HUES48 (cell line): Measurements from ENCODE around the gene DGKI.

ENCODE experiments used
- H3K27ac ChIP-seq: one replicate; pipeline ENCODE4 v1.7.0; 2013; ENCODE audit warnings: low read depth, low read length, inconsistent platforms
- H3K27me3 ChIP-seq: 2 replicates; pipeline ENCODE4 v1.6.1; 2013; ENCODE audit warnings: mild to moderate bottlenecking, low read length; ENCODE audit not compliant: control insufficient read depth, insufficient read depth
- H3K36me3 ChIP-seq: 2 replicates; pipeline ENCODE4 v1.6.1; 2013; ENCODE audit warnings: low read length; ENCODE audit not compliant: control insufficient read depth, insufficient read depth
- H3K4me1 ChIP-seq: 2 replicates; pipeline ENCODE4 v1.6.1; 2013; ENCODE audit warnings: mild to moderate bottlenecking, low read length; ENCODE audit not compliant: control insufficient read depth, insufficient read depth
- H3K4me3 ChIP-seq: 2 replicates; pipeline ENCODE4 v1.5.1; 2013; ENCODE audit warnings: mild to moderate bottlenecking, low read depth, low read length
- H3K9ac ChIP-seq: 2 replicates; pipeline ENCODE4 v1.6.1; 2013; ENCODE audit warnings: mild to moderate bottlenecking, low read depth, low read length, moderate library complexity
- H3K9me3 ChIP-seq: 2 replicates; pipeline ENCODE4 v1.6.1; 2013; ENCODE audit warnings: low read length; ENCODE audit not compliant: control insufficient read depth, insufficient read depth

Gene DGKI

DNA sequence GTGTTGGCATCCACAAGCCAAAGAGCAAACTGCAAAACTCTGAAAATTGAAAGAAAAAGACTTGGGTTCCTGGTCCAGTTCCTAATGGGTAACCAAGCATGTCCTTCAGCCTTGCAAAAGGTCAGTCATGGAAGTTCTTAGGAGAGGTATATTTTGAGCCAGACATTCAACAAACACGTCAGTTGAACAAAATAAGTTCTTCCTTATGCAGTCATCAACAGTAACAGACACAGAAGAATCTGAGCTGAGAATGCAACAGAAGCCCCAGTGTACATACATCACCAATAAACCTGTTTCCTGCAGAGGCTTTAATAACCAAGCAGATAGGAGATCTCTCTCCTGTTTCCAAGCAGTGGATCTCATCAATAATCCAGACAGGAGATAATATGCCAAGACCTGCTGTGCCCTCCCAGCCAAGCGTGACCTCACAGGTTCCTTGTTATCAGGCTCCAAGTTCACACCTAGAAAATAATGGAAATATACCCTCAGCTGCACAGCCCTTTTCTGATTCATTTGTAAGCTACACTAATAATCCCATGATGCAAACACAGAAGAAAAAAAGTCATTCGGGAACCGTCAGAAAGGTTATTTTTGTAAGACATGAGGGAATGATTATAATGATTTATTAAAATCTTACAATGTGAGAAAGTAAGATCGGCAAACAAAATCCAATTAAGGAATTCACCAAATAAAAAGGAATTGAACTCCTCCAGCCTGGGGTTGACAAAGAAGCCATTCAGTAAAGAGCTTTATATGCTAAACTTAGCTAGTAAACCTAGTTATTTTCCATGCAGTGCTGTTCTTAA lies 90.7 kb downstream of the DGKI start:
- Histone ChIP-seq H3K27ac (no peak overlapping the region), H3K9me3 (no peaks in the 10 kb centered on the region), H3K27me3 (no peaks in the 10 kb centered on the region), H3K4me1 (peaks cover 31% of the 10 kb centered on the region), H3K36me3 (no peaks in the 10 kb centered on the region), H3K9ac (no peak overlapping the region), H3K4me3 (no peak overlapping the region)

DNA sequence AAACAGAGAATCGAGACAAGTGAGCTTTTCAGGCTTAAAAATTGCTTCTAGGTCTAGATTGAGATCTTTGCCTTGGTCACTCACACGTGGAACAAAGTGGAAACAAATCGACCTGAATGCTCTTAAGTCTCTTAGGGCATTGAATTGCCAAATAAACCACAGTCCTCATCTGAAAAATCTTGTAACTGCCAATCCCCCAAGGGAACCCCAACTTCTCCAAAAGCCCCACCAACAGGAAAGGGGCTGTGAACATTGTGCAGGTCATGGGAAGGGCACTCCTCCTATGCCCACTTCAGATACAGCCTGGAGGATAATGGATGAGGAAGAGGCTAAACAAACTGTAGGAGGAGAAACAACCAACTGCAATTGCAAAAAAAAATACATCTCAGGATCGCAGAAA lies 91.3 kb downstream of the DGKI start:
- H3K27ac ChIP-seq = no peak overlapping the region

GRCh38 chr7:137753948-137754851 lies 92.6 kb downstream of the DGKI start:
- Histone ChIP-seq H3K4me3 (peak overlapping the region; percentile 25; the same call in 1 of the 2 replicates), H3K27me3 (no peaks in the 10 kb centered on the region), H3K9me3 (no peaks in the 10 kb centered on the region), H3K4me1 (peaks cover 27% of the 10 kb centered on the region), H3K9ac (no peak overlapping the region), H3K27ac (peak overlapping the region; percentile 74), H3K36me3 (no peaks in the 10 kb centered on the region)

More for the DNA sequence above, 91.3 kb downstream of the DGKI start:
- no peak overlapping the region for H3K4me3 ChIP-seq
- no peaks in the 10 kb centered on the region for H3K27me3 ChIP-seq
- H3K4me1 ChIP-seq = peaks cover 31% of the 10 kb centered on the region
- no peak overlapping the region for H3K9ac ChIP-seq
- H3K9me3 ChIP-seq = no peaks in the 10 kb centered on the region
- no peaks in the 10 kb centered on the region for H3K36me3 ChIP-seq

- Histone ChIP-seq H3K4me1 (peaks cover 33% of the 10 kb centered on the region), H3K9me3 (no peaks in the 10 kb centered on the region), H3K4me3 (no peak overlapping the region), H3K27ac (peak overlapping the region; percentile 5), H3K27me3 (no peaks in the 10 kb centered on the region), H3K9ac (no peak overlapping the region), H3K36me3 (no peaks in the 10 kb centered on the region)
These were observed 93.2 kb downstream of the DGKI start for GRCh38 chr7:137753575-137753947.

- no peaks in the 10 kb centered on the region for H3K9me3 ChIP-seq
- H3K4me3 ChIP-seq = no peak overlapping the region
- H3K4me1 ChIP-seq = peaks cover 38% of the 10 kb centered on the region
- no peak overlapping the region for H3K9ac ChIP-seq
- H3K36me3 ChIP-seq = no peaks in the 10 kb centered on the region
- H3K27ac ChIP-seq = peak overlapping the region; percentile 5
- no peaks in the 10 kb centered on the region for H3K27me3 ChIP-seq
These were observed 93.7 kb downstream of the DGKI start for GRCh38 chr7:137753067-137753466.

- Histone ChIP-seq H3K27ac (no peak overlapping the region), H3K9me3 (no peaks in the 10 kb centered on the region), H3K4me1 (peaks cover 54% of the 10 kb centered on the region), H3K27me3 (no peaks in the 10 kb centered on the region), H3K4me3 (no peak overlapping the region), H3K36me3 (no peaks in the 10 kb centered on the region), H3K9ac (no peak overlapping the region)
These were observed 95.3 kb downstream of the DGKI start for GRCh38 chr7:137751361-137752009.

DNA sequence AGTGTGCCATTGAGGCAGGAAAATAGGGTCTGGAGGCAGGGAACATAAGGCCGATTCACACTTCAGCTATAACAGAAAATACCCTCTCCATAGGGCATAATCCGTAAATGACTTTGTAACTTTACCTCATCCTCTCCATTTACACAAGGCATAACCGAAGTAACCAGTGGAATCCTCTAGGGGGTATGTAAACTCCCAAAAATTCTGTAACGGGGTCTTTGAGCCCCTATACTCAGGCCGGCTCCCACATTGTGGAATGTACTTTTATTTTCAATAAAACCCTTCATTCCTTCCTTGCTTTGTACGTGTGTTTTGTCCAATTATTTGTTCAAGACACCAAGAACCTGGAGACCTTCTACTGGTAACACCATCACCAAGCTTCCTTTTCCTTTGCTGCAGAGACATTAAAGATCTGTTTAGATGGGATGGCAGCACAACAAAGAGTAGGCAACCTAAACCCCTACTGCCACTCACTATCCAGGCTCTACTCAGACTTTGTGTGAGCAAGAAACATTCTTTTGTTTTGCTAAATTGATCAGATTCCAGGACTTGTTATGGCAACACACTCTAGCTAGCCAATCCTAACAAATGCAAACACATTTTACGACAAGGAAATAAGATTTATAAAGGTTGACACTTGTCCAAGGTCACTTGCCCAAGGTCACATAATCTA lies 99.3 kb downstream of the DGKI start:
- H3K27me3 ChIP-seq = no peaks in the 10 kb centered on the region
- peak overlapping the region; percentile 44 for H3K4me3 ChIP-seq
- peaks cover 3% of the 10 kb centered on the region; the same call in 1 of the 2 replicates for H3K9me3 ChIP-seq
- peak overlapping the region; percentile 24; the same call in 1 of the 2 replicates for H3K9ac ChIP-seq
- no peaks in the 10 kb centered on the region for H3K36me3 ChIP-seq
- H3K27ac ChIP-seq = peak overlapping the region; percentile 84
- H3K4me1 ChIP-seq = peaks cover 33% of the 10 kb centered on the region

GRCh38 chr7:137743021-137743420 lies 103.8 kb downstream of the DGKI start:
- Histone ChIP-seq H3K27ac (no peak overlapping the region), H3K4me1 (peaks cover 29% of the 10 kb centered on the region), H3K4me3 (no peak overlapping the region), H3K9ac (no peak overlapping the region), H3K36me3 (no peaks in the 10 kb centered on the region), H3K27me3 (no peaks in the 10 kb centered on the region), H3K9me3 (peaks cover 3% of the 10 kb centered on the region; the same call in 1 of the 2 replicates)

DNA sequence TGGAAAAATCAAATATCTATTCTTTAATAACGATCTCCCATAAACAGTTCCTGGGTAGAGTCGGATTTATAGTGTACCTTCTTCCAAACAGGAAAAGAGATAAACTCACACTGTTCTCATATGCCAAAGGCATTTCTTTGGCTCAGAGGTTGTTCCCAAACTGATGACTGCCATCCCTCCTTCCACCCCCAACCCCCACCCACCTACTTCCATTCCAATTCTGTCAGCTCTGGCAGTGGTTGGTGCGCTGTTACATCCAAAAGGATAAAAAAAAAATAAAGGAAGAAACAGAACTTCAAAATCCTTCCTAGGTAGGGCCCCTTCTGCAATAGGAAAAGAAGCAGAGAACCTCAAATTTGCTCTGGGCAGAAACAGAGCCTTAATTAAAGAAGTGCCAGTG lies 104.7 kb downstream of the DGKI start:
- Histone ChIP-seq H3K4me1 (peaks cover 20% of the 10 kb centered on the region), H3K9ac (no peak overlapping the region), H3K4me3 (no peak overlapping the region), H3K36me3 (no peaks in the 10 kb centered on the region), H3K27me3 (no peaks in the 10 kb centered on the region), H3K27ac (no peak overlapping the region), H3K9me3 (peaks cover 3% of the 10 kb centered on the region; the same call in 1 of the 2 replicates)

DNA sequence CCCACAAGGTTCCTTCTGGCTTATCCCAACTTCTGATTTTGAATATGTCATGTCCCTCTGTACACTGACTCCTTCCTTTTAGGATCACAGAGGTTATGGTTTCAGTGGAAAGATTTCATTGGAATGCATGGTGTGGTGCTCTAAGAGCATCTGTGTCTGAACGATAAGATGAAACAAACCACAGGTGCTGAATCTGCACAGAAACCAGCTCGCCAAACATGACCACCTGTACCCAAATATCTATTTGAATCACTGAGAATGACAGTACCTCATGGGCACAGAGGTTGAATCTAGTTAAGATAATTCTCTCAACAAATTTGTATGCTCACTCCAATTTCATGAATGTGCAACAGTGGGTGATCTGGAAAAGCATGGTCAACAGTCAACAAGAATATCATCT lies 105.3 kb downstream of the DGKI start:
- Histone ChIP-seq H3K27ac (no peak overlapping the region), H3K4me3 (no peak overlapping the region), H3K27me3 (no peaks in the 10 kb centered on the region), H3K9me3 (peaks cover 3% of the 10 kb centered on the region; the same call in 1 of the 2 replicates), H3K4me1 (peaks cover 14% of the 10 kb centered on the region), H3K36me3 (no peaks in the 10 kb centered on the region), H3K9ac (no peak overlapping the region)
